Stimulated activated CD8-positive, alpha-beta memory T cell treated with anti-CD3 and anti-CD28 coated beads, Interleukin-4, amount 100 ng/mL, for 1 hour (primary cell): Measurements from ENCODE around the gene TMEM250.

ENCODE experiments used
- DNase-seq, 2 donors: peaks; one replicate each; pipeline ENCODE4 v3.0.0-alpha.2; 2020; ENCODE audit warnings: low read depth in 2 of 2, low spot score in 1 of 2

Gene TMEM250

DNA sequence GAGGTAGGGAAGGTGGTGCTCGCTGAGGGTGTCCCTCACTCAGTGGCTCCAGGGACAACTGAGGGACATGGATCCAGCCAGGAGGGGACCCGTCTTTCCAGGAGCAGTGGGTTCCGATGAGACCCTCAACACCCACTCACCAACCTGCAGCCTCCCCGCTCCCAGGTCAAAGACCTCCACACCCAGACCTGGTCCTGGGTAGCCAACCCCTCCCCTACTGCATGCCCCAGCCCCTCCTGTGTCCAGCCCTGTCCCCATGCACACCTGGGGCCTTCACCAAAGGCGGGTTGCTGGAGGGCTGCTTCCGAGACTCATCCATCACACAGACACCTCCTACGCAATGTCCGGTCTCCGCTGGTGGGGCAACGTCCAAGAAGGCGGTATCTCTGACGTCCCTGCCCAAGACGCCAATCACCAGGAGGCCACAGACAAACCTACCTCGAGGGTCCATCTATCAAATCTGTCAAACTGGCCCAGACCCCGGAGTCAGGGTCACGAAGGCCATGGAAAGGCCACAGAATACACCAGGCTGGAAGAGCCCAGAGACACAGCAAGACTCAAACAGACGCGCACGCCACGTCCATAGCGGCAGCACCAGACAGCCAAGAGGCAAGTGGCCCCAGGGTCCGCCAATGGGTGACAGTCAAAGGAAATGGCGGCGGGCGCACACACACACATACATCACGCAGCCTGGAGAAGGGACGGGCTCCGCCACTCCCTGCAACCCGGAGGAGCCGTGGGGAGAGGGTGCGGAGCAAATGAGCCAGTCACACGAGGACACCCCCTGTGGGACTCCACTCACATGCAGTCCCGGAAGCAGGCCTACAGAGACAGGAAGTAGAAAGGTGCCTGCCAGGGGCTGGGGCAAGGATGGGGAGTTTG lies 34.4 kb downstream of the TMEM250 start:
- no peak for DNase-seq

DNA sequence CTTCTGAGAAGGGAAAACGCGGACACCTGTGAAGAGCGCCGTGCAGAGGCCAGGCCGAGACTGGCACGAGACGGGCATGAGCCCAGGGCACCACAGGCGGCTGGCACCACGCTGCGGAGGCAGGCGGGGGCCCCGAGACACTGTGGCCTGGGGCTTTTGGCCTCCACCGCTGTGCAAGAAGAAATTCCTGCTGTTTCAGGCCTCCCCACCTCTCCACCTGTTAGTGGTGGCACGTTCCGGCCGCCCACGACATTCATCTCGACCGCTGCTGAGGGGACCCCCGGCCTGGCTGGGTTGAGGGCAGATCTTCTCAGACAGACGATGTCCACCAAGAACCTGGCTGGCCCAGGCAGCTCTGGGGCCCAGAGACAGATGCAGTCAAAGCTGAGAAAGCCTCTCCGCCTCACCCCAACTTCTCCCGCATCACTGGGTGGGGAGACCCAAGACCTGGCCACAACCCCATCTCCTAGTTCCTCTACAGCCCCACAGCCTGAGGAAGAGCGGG lies 35.1 kb downstream of the TMEM250 start:
- DNase-seq = no peak

GRCh38 chr9:136082496-136083361 lies 35.9 kb downstream of the TMEM250 start:
- no peak for DNase-seq

GRCh38 chr9:136081826-136082495 lies 36.7 kb downstream of the TMEM250 start:
- DNase-seq = no peak

GRCh38 chr9:136081113-136081825 lies 37.4 kb downstream of the TMEM250 start:
- no peak for DNase-seq

- DNase-seq = no peak
Observed at GRCh38 chr9:136080716-136081112, 38.0 kb downstream of the TMEM250 start.

- DNase-seq = no peak
Observed at GRCh38 chr9:136079916-136080246, 38.8 kb downstream of the TMEM250 start.

DNA sequence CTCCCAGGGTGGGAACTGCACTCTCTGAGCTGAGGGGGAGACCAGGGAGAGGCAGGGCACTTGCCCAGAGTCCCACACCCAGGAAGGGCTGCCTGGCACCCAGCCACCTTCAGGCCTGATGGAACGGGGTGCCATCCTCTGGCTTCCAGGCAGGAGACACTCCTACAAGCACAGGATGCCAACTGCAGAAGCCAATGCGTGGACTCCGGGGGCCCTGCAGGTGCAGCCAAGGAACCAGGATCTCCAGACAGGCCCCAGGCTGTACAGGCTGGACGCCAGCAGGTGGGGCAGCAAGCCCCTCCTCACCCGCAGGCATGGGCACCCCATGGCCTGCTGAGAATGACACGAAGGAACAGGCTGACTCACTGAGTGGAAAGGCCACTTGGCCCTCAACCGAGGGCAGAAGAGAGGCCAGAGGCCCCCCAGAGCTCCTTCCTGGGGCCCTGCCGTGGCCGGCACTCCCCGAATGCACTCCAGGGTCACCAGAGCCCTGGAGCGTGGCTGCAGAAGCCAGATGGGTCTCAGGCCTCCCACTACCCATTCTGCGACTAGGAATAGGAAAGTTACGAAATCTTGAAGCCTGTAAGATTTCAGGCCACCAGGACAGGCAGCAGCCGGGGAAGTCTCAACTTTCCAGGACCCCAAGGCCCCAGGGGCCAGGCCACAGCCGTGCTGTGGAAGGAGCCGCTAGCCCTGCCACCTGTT lies 39.3 kb downstream of the TMEM250 start:
- no peak for DNase-seq

- DNase-seq = no peak
Observed at GRCh38 chr9:136078498-136079011, 40.1 kb downstream of the TMEM250 start.

DNA sequence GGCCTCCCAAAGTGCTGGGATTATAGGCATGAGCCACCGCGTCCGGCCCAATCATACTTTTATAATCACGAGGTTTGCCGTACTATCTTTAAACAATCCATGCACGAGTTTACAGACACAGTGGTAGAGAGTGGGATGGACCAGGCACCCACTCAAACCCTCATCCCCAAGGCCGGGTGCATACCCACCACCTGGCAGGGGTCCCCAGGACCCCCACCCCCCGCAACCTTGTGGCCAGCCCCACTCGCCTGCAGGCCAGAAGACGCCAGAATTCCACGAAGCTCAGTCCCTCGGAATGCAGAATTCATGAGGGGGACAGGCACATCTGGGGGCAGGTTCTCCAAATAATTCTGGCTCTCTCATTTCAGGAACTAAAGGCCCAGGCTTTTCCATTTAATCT lies 40.7 kb downstream of the TMEM250 start:
- no peak for DNase-seq

- no peak for DNase-seq
Observed at GRCh38 chr9:136077491-136077890, 41.2 kb downstream of the TMEM250 start.

DNA sequence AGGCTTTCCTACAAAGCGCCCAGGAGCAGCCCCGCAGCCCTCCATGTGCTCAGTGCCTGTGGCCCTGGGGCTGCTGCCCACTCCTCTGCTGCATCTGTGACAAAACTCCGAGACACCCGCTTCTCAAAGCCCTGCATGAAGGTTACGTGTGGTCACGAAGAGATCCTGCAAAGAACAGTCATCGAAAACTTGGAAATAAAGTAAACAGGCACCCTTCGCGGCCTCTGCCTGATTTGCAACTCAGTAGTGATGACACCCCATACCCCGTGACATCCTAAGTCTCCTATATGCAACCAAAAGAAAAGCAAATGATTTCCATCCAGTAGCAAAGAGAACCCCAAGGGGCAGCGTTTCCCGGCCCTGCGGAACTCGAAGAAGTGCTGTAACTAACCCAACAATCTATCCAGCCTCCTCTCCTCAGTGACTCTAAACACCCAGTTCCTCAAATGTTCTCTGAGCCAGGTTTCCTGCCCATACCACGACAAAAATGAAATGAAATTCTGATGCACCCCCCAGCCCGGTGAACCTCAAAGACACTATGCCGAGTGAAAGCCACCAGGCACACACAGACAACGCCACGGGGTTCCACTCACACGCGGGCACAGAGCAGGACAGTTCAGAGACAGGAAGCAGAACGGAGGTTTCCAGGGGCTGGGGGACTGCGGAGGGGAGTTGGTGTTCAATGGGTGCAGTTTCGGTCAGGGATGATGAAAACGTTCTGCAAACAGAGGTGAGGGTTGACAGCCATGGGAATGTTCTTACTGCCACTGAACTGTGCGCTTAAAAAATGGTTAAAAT lies 42.6 kb downstream of the TMEM250 start:
- no peak for DNase-seq

GRCh38 chr9:136075134-136075841 lies 43.4 kb downstream of the TMEM250 start:
- DNase-seq = no peak

- no peak for DNase-seq
Observed at GRCh38 chr9:136074706-136075105, 44.0 kb downstream of the TMEM250 start.
